Adrenal gland (tissue), 19 donors: ENCODE measurements around the gene OR51F2. TPM values are rescaled to one million over a fixed set of nuclear protein-coding genes. Genes with fewer than 3 reads are reported as not detected.
"Not testable (repeated sequence)": the region's sequence is repeated elsewhere in the genome, so short reads cannot be mapped to it uniquely, and the experiment has no call there.

Experiments
- DNase-seq, 7 donors: peaks; one replicate each; pipeline ENCODE4 v3.0.0-alpha.2; 2019 to 2020
- H3K27ac ChIP-seq, 5 donors: fragments of 200-600 bp; sonication (generic) in 4 of 5; 1 replicate in 3 of 5; 2 replicates in 2 of 5; pipeline versions ENCODE4 v1.5.1 to v1.8.0; 2016 to 2020; ENCODE audit warnings: mild to moderate bottlenecking in 1 of 5
- H3K27me3 ChIP-seq: fragments of 200-600 bp; 2 replicates; pipeline ENCODE4 v1.8.0; 2021
- H3K36me3 ChIP-seq, 2 donors: fragments of 200-600 bp; replicated peaks in 1 of 2; 1 replicate in 1 of 2; 2 replicates in 1 of 2; pipeline versions ENCODE4 v1.5.1 to v1.8.0; 2018 to 2022
- H3K4me1 ChIP-seq, 2 donors: fragments of 200-600 bp; replicated peaks in 1 of 2; 1 replicate in 1 of 2; 2 replicates in 1 of 2; pipeline versions ENCODE4 v1.5.1 to v1.8.0; 2018 to 2021
- H3K4me3 ChIP-seq, 4 donors: fragments of 200-600 bp; sonication (generic) in 3 of 4; one replicate each; pipeline ENCODE4 v1.5.1; 2016 to 2018
- H3K9me3 ChIP-seq, 3 donors: fragments of 200-600 bp; sonication (generic) in 1 of 3; replicated peaks in 1 of 3; 1 replicate in 2 of 3; 2 replicates in 1 of 3; pipeline versions ENCODE4 v1.5.1 to v1.8.0; 2016 to 2021
- CTCF ChIP-seq, 6 experiments: fragments of 450-650 bp in 4 of 6; fragments of 200-600 bp in 2 of 6; sonication (generic) in 1 of 6; IDR thresholded peaks; 1 replicate in 5 of 6; 2 replicates in 1 of 6; pipeline versions ENCODE4 v1.5.1 to v1.8.0; 2016 to 2021; ENCODE audit warnings: antibody characterized with exemption in 6 of 6, mild to moderate bottlenecking in 2 of 6, moderate library complexity in 1 of 6
- POLR2A ChIP-seq, 2 donors: fragments of 450-650 bp; IDR thresholded peaks; one replicate each; pipeline ENCODE4 v1.6.1; 2017; ENCODE audit warnings: antibody characterized with exemption in 2 of 2, mild to moderate bottlenecking in 2 of 2, moderate library complexity in 1 of 2
- WGBS, 4 donors: extraction: QIAGEN DNeasy Blood & Tissue Kit in 2 of 4; methylation state at CpG; one replicate each; pipeline versions ENCODE4 v1.1.5 to v1.1.7; 2013 to 2017; 5-methylcytosine and 5-hydroxymethylcytosine counted together
- intact Hi-C, 2 donors: fragments of 100-400 bp; cut with DNase I; formaldehyde crosslinking; loops; one replicate each; pipeline versions ENCODE4 v1.14.1 to v1.15.0; 2022 to 2023
- long read RNA-seq, 10 donors: library from polyadenylated mRNA in 3 of 10; unstranded in 2 of 10; stranded (forward) in 1 of 10; transcript quantifications; one replicate each; pipeline ENCODE4 v2.0.0 and lab custom pipeline, GENCODE V29; 2021 to 2026
- polyA plus RNA-seq, 3 donors: library from polyadenylated mRNA; stranded (reverse); fragments of 200-250 nt in 2 of 3; fragments of 350-450 nt in 1 of 3; fragmentation: Illumina TruSeq in 1 of 3; extraction: RNeasy Lipid Tissue Mini Kit (QIAGEN cat#74804) in 1 of 3; gene quantifications; one replicate each; pipeline ENCODE4 v1.2.3, GENCODE V29; 2013 to 2014
- total RNA-seq, 9 donors: library from RNA; depleted of rRNA in 4 of 9; stranded (reverse); fragments of >200 nt in 4 of 9; fragments of 120-200 nt in 1 of 9; fragmentation: NEBNext Ultra II Directional in 1 of 9; extraction: Animal tissue kit (Norgen Biotek cat#: 25700) in 1 of 9; gene quantifications; one replicate each; pipeline versions ENCODE4 v1.1.0 to v1.2.4, GENCODE V29; 2013 to 2023
- donor health status: healthy with polysubstance abuse.
- donor health status: Bipolar disorder and iron deficiency.
- donor health status: DM: yes; HTN: yes; CAD: no.
- donor health status: DM: no; HTN: no; CAD: no.
- donor health status: DM: no; HTN: no; CAD: no.
- donor health status: DM: yes; HTN: yes; CAD: no.

Gene OR51F2, protein sequence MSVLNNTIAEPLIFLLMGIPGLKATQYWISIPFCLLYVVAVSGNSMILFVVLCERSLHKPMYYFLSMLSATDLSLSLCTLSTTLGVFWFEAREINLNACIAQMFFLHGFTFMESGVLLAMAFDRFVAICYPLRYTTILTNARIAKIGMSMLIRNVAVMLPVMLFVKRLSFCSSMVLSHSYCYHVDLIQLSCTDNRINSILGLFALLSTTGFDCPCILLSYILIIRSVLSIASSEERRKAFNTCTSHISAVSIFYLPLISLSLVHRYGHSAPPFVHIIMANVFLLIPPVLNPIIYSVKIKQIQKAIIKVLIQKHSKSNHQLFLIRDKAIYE
- total RNA-seq: not detected
- not detected for polyA plus RNA-seq
- long read RNA-seq, donor 1: 0 reads
- long read RNA-seq, donor 2: 0 reads
- long read RNA-seq, donor 3: 0 reads
- long read RNA-seq, donor 4: 0 reads
- long read RNA-seq, donor 5: 0 reads
- long read RNA-seq, donor 6: 0 reads
- long read RNA-seq, donor 7: 0 reads
- long read RNA-seq, donor 8: 0 reads
- long read RNA-seq, donor 9: 0 reads
- long read RNA-seq, donor 10: 0 reads

GRCh38 chr11:4821021-4821420, at the start of gene OR51F2:
TSS of gene OR51F2 (plus strand) at chr11:4821321. CDS start at chr11:4821422, 101 bp downstream.
- H3K4me1 ChIP-seq: no peaks in the 10 kb centered on the region
- DNase-seq: no peak
- intact Hi-C loops: no loop called here
- WGBS, 4 donors: 61 to 82% (median 75%) methylated on average over 1 of the region's 1 CpG
- no peak for TF ChIP-seq CTCF (IDR thresholded peaks at IDR 0.05)
- no peak for TF ChIP-seq POLR2A (IDR thresholded peaks at IDR 0.05)
- no peaks in the 10 kb centered on the region for H3K27me3 ChIP-seq
- no peaks in the 10 kb centered on the region for H3K9me3 ChIP-seq
- H3K4me3 ChIP-seq: no peak within 1 kb of the TSS
- H3K27ac ChIP-seq: no peak within 1 kb of the TSS
- H3K36me3 ChIP-seq: no peaks in the 10 kb centered on the region

- Histone ChIP-seq H3K9me3 (no peaks in the 10 kb centered on the region), H3K4me3 (no peak overlapping the region), H3K27me3 (no peaks in the 10 kb centered on the region), H3K27ac (no peak overlapping the region), H3K36me3 (no peaks in the 10 kb centered on the region), H3K4me1 (no peaks in the 10 kb centered on the region)
- intact Hi-C loops: no loop called here
- DNase-seq: no peak
- 47 to 70% (median 63%) methylated on average over 1 of the region's 1 CpG for WGBS, 4 donors
- TF ChIP-seq CTCF (IDR thresholded peaks at IDR 0.05) (no peak), POLR2A (IDR thresholded peaks at IDR 0.05) (no peak)
Observed at GRCh38 chr11:4782454-4782853, 38.7 kb upstream of the OR51F2 start.

DNA sequence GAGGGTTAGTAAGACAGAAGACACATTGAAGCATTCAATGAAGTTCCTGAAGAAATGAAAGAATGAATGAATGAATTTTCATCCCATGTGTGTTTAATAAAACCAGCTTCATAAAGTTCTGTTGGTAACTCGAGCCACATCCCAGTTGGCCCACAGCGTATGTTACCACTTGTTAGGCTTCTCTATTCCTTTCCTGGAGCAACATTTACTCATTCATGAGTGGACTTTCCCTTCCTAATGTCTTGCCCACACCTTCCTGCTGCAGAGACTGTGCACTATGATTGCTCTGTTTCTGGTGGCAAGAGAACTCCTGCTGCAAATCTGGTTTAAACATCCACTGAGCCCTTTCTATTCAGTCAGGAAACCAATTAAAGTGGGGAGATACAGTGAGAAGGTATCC, 23.9 kb upstream of the OR51F2 start:
- no peak for DNase-seq
- Histone ChIP-seq H3K36me3 (no peaks in the 10 kb centered on the region), H3K9me3 (no peaks in the 10 kb centered on the region), H3K4me1 (no peaks in the 10 kb centered on the region), H3K27ac (no peak overlapping the region), H3K4me3 (no peak overlapping the region), H3K27me3 (no peaks in the 10 kb centered on the region)
- 19 to 33% (median 27%) methylated on average over 2 of the region's 2 CpGs for WGBS, 4 donors
- TF ChIP-seq CTCF (IDR thresholded peaks at IDR 0.05) (no peak), POLR2A (IDR thresholded peaks at IDR 0.05) (no peak)
- intact Hi-C loops: no loop called here

DNA sequence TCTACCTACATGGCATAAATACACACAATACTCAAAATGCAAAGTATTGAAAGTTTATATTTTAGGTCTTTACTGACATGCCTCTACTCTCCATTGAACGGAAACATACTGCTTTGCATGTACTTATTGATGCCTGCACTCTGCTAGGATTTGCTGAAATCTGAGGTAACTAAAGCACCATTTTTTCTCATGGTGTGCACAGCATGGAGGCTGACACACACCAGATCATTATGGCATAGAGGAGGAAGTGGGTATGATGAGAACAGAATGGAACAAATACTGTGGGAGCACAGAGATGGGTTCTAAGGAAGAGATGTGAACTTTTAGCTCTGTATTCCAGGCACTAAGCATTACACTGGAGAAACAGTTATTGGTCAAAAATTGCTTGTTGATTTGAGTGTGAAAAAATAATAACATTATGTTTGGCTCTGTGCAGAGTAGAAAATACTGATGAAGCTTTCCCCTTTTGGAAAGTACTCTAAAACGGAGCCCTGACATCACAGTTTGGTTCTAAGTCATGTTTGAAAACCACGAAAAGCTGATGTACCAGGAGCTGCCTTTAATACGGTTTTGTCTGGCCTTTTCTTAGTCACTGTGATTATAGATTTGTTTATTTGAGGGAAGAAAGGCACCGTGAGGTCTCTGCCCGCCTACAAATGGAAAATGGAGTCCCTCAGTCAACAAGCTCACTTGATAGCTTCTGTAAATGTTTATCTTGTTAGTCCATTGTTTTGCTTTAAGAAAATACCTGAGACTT, 22.5 kb upstream of the OR51F2 start:
- DNase-seq: no peak
- Histone ChIP-seq H3K9me3 (no peaks in the 10 kb centered on the region), H3K4me3 (no peak overlapping the region), H3K36me3 (no peaks in the 10 kb centered on the region), H3K27me3 (no peaks in the 10 kb centered on the region), H3K27ac (no peak overlapping the region), H3K4me1 (no peaks in the 10 kb centered on the region)
- intact Hi-C loops: no loop called here
- WGBS, 4 donors: 59 to 76% (median 67%) methylated on average over 6 of the region's 6 CpGs
- TF ChIP-seq POLR2A (IDR thresholded peaks at IDR 0.05) (no peak), CTCF (IDR thresholded peaks at IDR 0.05) (no peak)

DNA sequence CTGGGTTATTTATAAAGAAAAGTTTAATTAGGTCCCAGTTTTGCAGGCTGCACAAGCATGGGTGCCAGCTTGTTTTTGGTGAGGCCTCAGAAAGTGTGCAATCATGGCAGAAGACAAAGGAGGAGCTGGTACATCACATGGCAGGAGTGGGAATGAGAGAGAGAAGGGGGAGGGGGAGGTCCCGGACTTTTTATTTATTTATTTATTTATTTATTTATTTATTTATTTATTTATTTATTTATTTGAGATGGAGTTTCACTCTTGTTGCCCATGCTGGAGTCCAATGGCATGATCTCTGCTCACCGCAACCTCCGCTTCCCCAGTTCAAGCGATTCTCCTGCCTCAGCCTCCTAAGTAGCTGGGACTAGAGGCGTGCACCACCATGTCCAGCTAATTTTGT, 19.8 kb upstream of the OR51F2 start:
- intact Hi-C loops, H3K27ac ChIP-seq: not testable (repeated sequence)
- WGBS, 4 donors: 70 to 94% (median 86%) methylated on average over 5 of the region's 5 CpGs

More for the DNA sequence above, 19.8 kb upstream of the OR51F2 start:
- not testable (repeated sequence) for H3K4me1 ChIP-seq, H3K4me3 ChIP-seq, H3K9me3 ChIP-seq, DNase-seq, H3K27me3 ChIP-seq, H3K36me3 ChIP-seq
